Endothelial cell of umbilical vein (primary cell): Measurements from ENCODE around the gene EXOC6B.

ENCODE experiments used
- EZH2 ChIP-seq: IDR thresholded peaks from 2 replicates; pipeline ENCODE4 v1.6.1; 2012; ENCODE audit warnings: borderline replicate concordance, low read depth, mild to moderate bottlenecking, moderate library complexity, low read length, inconsistent platforms; ENCODE audit not compliant: severe bottlenecking
- GATA2 ChIP-seq: IDR thresholded peaks from 2 replicates; pipeline ENCODE4 v1.7.0; 2011; ENCODE audit warnings: low read depth, mild to moderate bottlenecking, moderate library complexity, mixed read lengths, low read length; ENCODE audit not compliant: insufficient read length, insufficient read depth
- JUN ChIP-seq: IDR thresholded peaks from 2 replicates; pipeline ENCODE4 v1.6.1; 2011; ENCODE audit warnings: borderline replicate concordance, low read depth; ENCODE audit not compliant: insufficient read length, insufficient read depth
- POLR2A ChIP-seq: IDR thresholded peaks from 2 replicates; pipeline ENCODE4 v1.6.1; 2012; ENCODE audit warnings: low read depth, mild to moderate bottlenecking, control low read depth, low read length
- POLR2AphosphoS5 ChIP-seq: IDR thresholded peaks from 2 replicates; pipeline ENCODE4 v1.6.1; 2012; ENCODE audit warnings: low read depth, mild to moderate bottlenecking, control low read depth, low read length, moderate library complexity; ENCODE audit not compliant: insufficient read depth
- TF ChIP-seq, protein P1 (sequence below), 2 donors: IDR thresholded peaks; 1 replicate in 1 of 2; 2 replicates in 1 of 2; pipeline ENCODE4 v1.5.1; 2011; ENCODE audit warnings: low read length in 2 of 2, mild to moderate bottlenecking in 2 of 2, moderate library complexity in 2 of 2, control low read depth in 1 of 2, inconsistent platforms in 1 of 2, low read depth in 1 of 2; ENCODE audit not compliant: insufficient read depth in 1 of 2; ENCODE audit errors: extremely low read depth in 1 of 2
- TF ChIP-seq, protein P2 (sequence below): IDR thresholded peaks from 2 replicates; pipeline ENCODE4 v1.6.1; 2011; ENCODE audit not compliant: insufficient read depth, insufficient read length

DNA sequence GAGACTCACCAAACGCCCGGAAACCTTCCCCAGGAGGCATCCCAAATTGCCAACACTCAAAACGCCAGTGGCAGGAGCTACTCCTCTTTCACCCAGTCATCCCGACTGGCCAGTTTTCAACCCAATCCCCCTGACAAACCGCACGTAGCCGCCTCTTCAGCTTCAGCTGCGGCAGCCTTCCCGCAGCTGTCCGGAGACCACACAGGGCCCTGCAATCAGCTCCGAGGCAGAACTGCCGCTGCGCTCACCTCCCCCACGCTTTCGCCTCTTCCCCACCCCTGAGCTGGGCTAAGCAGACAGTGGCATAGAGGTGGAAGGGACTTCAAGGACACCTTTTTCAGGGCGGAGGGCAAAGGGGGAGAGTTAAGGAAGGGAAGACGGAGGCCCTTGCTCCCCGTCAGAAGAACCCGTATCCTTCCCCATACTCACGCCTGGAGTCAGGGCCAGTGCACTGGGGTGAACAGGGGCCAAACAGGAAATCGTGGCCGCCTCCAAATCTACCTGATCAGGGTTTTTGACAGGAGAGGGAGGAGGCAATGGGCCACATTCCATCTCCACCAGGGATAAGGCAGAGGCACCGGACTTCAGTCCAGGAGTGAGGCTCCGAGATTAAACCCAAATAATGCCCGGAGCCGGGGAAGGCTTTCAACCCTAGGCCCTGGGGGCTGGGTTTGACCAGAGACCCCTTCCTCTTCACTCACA is 695.0 kb downstream of the EXOC6B start:
- no peak for TF ChIP-seq POLR2A
- TF ChIP-seq, protein P1, sequence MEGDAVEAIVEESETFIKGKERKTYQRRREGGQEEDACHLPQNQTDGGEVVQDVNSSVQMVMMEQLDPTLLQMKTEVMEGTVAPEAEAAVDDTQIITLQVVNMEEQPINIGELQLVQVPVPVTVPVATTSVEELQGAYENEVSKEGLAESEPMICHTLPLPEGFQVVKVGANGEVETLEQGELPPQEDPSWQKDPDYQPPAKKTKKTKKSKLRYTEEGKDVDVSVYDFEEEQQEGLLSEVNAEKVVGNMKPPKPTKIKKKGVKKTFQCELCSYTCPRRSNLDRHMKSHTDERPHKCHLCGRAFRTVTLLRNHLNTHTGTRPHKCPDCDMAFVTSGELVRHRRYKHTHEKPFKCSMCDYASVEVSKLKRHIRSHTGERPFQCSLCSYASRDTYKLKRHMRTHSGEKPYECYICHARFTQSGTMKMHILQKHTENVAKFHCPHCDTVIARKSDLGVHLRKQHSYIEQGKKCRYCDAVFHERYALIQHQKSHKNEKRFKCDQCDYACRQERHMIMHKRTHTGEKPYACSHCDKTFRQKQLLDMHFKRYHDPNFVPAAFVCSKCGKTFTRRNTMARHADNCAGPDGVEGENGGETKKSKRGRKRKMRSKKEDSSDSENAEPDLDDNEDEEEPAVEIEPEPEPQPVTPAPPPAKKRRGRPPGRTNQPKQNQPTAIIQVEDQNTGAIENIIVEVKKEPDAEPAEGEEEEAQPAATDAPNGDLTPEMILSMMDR (IDR thresholded peaks at IDR 0.05; ENCODE audit: extremely low read depth in 1 of 2, insufficient read depth in 1 of 2, low read depth in 1 of 2, low read length in 2 of 2) = no peak
- no peak for TF ChIP-seq GATA2
- TF ChIP-seq POLR2AphosphoS5 = no peak
- no peak for TF ChIP-seq EZH2
- TF ChIP-seq JUN = no peak
- TF ChIP-seq, protein P2, sequence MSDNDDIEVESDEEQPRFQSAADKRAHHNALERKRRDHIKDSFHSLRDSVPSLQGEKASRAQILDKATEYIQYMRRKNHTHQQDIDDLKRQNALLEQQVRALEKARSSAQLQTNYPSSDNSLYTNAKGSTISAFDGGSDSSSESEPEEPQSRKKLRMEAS = no peak
